ENCODE measurements around the gene CCDC186. TPM values are rescaled to one million over a fixed set of nuclear protein-coding genes. Genes with fewer than 3 reads are reported as not detected.

CCDC186 gene
- total and polyA plus RNA-seq, 2 of the 8 experiments (the other 6 are each of a cell fraction or from before 2014, with no cell fraction given), result 3.0 to 30.3 TPM

DNA sequence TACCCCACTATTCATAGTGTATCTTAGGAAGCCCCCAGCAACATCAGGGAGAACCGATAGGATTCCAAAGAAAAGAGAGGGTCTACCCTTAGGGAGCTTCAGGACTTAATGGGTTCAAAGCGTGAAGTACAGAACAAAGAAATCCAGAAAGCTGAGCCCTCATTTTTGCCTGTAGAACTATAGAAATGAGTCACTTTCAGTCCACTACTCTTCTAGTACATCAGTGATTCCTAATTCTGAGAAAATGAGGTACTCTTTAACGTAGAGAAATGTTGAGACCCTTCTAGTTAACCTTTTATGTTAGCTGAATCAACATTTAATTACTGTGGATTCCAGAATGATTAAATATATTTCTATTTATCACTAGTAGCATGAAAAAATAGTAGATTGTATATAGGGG, 6.9 kb upstream of the CCDC186 start (continued):
- TF ChIP-seq, protein P1, sequence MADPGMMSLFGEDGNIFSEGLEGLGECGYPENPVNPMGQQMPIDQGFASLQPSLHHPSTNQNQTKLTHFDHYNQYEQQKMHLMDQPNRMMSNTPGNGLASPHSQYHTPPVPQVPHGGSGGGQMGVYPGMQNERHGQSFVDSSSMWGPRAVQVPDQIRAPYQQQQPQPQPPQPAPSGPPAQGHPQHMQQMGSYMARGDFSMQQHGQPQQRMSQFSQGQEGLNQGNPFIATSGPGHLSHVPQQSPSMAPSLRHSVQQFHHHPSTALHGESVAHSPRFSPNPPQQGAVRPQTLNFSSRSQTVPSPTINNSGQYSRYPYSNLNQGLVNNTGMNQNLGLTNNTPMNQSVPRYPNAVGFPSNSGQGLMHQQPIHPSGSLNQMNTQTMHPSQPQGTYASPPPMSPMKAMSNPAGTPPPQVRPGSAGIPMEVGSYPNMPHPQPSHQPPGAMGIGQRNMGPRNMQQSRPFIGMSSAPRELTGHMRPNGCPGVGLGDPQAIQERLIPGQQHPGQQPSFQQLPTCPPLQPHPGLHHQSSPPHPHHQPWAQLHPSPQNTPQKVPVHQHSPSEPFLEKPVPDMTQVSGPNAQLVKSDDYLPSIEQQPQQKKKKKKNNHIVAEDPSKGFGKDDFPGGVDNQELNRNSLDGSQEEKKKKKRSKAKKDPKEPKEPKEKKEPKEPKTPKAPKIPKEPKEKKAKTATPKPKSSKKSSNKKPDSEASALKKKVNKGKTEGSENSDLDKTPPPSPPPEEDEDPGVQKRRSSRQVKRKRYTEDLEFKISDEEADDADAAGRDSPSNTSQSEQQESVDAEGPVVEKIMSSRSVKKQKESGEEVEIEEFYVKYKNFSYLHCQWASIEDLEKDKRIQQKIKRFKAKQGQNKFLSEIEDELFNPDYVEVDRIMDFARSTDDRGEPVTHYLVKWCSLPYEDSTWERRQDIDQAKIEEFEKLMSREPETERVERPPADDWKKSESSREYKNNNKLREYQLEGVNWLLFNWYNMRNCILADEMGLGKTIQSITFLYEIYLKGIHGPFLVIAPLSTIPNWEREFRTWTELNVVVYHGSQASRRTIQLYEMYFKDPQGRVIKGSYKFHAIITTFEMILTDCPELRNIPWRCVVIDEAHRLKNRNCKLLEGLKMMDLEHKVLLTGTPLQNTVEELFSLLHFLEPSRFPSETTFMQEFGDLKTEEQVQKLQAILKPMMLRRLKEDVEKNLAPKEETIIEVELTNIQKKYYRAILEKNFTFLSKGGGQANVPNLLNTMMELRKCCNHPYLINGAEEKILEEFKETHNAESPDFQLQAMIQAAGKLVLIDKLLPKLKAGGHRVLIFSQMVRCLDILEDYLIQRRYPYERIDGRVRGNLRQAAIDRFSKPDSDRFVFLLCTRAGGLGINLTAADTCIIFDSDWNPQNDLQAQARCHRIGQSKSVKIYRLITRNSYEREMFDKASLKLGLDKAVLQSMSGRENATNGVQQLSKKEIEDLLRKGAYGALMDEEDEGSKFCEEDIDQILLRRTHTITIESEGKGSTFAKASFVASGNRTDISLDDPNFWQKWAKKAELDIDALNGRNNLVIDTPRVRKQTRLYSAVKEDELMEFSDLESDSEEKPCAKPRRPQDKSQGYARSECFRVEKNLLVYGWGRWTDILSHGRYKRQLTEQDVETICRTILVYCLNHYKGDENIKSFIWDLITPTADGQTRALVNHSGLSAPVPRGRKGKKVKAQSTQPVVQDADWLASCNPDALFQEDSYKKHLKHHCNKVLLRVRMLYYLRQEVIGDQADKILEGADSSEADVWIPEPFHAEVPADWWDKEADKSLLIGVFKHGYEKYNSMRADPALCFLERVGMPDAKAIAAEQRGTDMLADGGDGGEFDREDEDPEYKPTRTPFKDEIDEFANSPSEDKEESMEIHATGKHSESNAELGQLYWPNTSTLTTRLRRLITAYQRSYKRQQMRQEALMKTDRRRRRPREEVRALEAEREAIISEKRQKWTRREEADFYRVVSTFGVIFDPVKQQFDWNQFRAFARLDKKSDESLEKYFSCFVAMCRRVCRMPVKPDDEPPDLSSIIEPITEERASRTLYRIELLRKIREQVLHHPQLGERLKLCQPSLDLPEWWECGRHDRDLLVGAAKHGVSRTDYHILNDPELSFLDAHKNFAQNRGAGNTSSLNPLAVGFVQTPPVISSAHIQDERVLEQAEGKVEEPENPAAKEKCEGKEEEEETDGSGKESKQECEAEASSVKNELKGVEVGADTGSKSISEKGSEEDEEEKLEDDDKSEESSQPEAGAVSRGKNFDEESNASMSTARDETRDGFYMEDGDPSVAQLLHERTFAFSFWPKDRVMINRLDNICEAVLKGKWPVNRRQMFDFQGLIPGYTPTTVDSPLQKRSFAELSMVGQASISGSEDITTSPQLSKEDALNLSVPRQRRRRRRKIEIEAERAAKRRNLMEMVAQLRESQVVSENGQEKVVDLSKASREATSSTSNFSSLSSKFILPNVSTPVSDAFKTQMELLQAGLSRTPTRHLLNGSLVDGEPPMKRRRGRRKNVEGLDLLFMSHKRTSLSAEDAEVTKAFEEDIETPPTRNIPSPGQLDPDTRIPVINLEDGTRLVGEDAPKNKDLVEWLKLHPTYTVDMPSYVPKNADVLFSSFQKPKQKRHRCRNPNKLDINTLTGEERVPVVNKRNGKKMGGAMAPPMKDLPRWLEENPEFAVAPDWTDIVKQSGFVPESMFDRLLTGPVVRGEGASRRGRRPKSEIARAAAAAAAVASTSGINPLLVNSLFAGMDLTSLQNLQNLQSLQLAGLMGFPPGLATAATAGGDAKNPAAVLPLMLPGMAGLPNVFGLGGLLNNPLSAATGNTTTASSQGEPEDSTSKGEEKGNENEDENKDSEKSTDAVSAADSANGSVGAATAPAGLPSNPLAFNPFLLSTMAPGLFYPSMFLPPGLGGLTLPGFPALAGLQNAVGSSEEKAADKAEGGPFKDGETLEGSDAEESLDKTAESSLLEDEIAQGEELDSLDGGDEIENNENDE (IDR thresholded peaks at IDR 0.05; ENCODE audit: insufficient replicate concordance, low read length), result no peak
- TF ChIP-seq EZH2 (IDR thresholded peaks at IDR 0.05; ENCODE audit: low read depth, low read length, severe bottlenecking) (no peak), JUN (IDR thresholded peaks at IDR 0.05; ENCODE audit: low read depth, low read length) (no peak), CHD1 (IDR thresholded peaks at IDR 0.05; ENCODE audit: low read depth, low read length) (no peak), POU5F1 (IDR thresholded peaks at IDR 0.05; ENCODE audit: low read depth, low read length) (no peak), EGR1 (IDR thresholded peaks at IDR 0.05; ENCODE audit: borderline replicate concordance, low read depth, low read length) (no peak), GABPA (IDR thresholded peaks at IDR 0.05; ENCODE audit: borderline replicate concordance, insufficient read depth, low read length) (no peak), SIN3A (conservative IDR thresholded peaks at IDR 0.05 in 1 of 2, IDR thresholded peaks at IDR 0.05 in 1 of 2; ENCODE audit: low read depth in 1 of 2, low read length in 2 of 2) (no peak), SP1 (IDR thresholded peaks at IDR 0.05; ENCODE audit: low read depth, low read length) (no peak), YY1 (IDR thresholded peaks at IDR 0.05; ENCODE audit: low read depth, low read length) (no peak), BRCA1 (IDR thresholded peaks at IDR 0.05; ENCODE audit: low read depth, low read length) (no peak)
- TF ChIP-seq, protein P2, sequence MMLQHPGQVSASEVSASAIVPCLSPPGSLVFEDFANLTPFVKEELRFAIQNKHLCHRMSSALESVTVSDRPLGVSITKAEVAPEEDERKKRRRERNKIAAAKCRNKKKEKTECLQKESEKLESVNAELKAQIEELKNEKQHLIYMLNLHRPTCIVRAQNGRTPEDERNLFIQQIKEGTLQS (IDR thresholded peaks at IDR 0.05; ENCODE audit: insufficient read depth, low read depth, low read length), result no peak
